Prostate gland (tissue), 2 donors: Measurements from ENCODE around the gene IARS1.

Source experiments
- CTCF ChIP-seq, 4 experiments: fragments of 200-600 bp in 2 of 4; fragments of 450-650 bp in 2 of 4; sonication (generic) in 2 of 4; IDR thresholded peaks; 1 replicate in 3 of 4; 2 replicates in 1 of 4; pipeline ENCODE4 v1.5.1; 2016 to 2019; ENCODE audit warnings: antibody characterized with exemption in 4 of 4, mild to moderate bottlenecking in 2 of 4, moderate library complexity in 2 of 4
- POLR2AphosphoS5 ChIP-seq: sonication (generic); formaldehyde crosslinking; IDR thresholded peaks from one replicate; pipeline ENCODE4 v1.6.1; 2017; ENCODE audit warnings: antibody characterized with exemption

GRCh38 chr9:92324431-92324830 is 30.9 kb upstream of the IARS1 start:
- TF ChIP-seq CTCF (IDR thresholded peaks at IDR 0.05) (no peak), POLR2AphosphoS5 (no peak)
